Lung (tissue), 12 donors: Measurements from ENCODE around the gene STK24. TPM values are rescaled to one million over a fixed set of nuclear protein-coding genes. Genes with fewer than 3 reads are reported as not detected.

Source experiments
- ATAC-seq: fragments of 200-7000 bp; cut with Tn5 transposase; one replicate; pipeline ENCODE4 v1.9.1; 2020; ENCODE audit warnings: moderate number of reproducible peaks; ENCODE audit not compliant: insufficient read depth, low FRiP score
- DNase-seq, 3 donors: peaks; one replicate each; pipeline ENCODE4 v3.0.0-alpha.2; 2013 to 2017
- H3K27ac ChIP-seq, 2 donors: one replicate each; pipeline ENCODE4 v1.5.1; 2013; ENCODE audit warnings: mild to moderate bottlenecking in 2 of 2, moderate library complexity in 2 of 2, control low read depth in 1 of 2, inconsistent platforms in 1 of 2, low read depth in 1 of 2, low read length in 1 of 2
- H3K27me3 ChIP-seq, 3 donors: one replicate each; pipeline ENCODE4 v1.5.1; 2013; ENCODE audit warnings: low read length in 2 of 3; ENCODE audit not compliant: control insufficient read depth in 3 of 3, insufficient read depth in 3 of 3
- H3K36me3 ChIP-seq, 4 donors: one replicate each; pipeline ENCODE4 v1.5.1; 2013; ENCODE audit warnings: low read length in 4 of 4, mild to moderate bottlenecking in 1 of 4, moderate library complexity in 1 of 4; ENCODE audit not compliant: control insufficient read depth in 4 of 4, insufficient read depth in 4 of 4
- H3K4me1 ChIP-seq, 5 donors: one replicate each; pipeline ENCODE4 v1.5.1; 2013; ENCODE audit warnings: low read length in 5 of 5, mild to moderate bottlenecking in 2 of 5, moderate library complexity in 1 of 5; ENCODE audit not compliant: control insufficient read depth in 5 of 5, insufficient read depth in 5 of 5
- H3K4me3 ChIP-seq: one replicate; pipeline ENCODE4 v1.5.1; 2013; ENCODE audit warnings: mild to moderate bottlenecking, control low read depth, moderate library complexity
- H3K9ac ChIP-seq, 2 donors: one replicate each; pipeline ENCODE4 v1.5.1; 2013; ENCODE audit warnings: low read length in 2 of 2, control low read depth in 1 of 2; ENCODE audit not compliant: insufficient read depth in 1 of 2
- H3K9me3 ChIP-seq, 4 donors: one replicate each; pipeline ENCODE4 v1.5.1; 2013; ENCODE audit warnings: low read length in 3 of 4, mild to moderate bottlenecking in 1 of 4, moderate library complexity in 1 of 4; ENCODE audit not compliant: control insufficient read depth in 4 of 4, insufficient read depth in 3 of 4
- CTCF ChIP-seq: IDR thresholded peaks from 2 replicates; pipeline ENCODE4 v1.5.1; 2012; ENCODE audit warnings: mild to moderate bottlenecking; ENCODE audit errors: control extremely low read depth, extremely low read depth
- WGBS, 2 donors: extraction: QIAGEN DNeasy Blood & Tissue Kit; methylation state at CpG; one replicate each; pipeline ENCODE4 v1.1.7; 2013; 5-methylcytosine and 5-hydroxymethylcytosine counted together
- polyA plus RNA-seq, 2 donors: library from polyadenylated mRNA; stranded (reverse); fragments of 200-250 nt; gene quantifications; one replicate each; pipeline ENCODE4 v1.2.1, GENCODE V29; 2013
- total RNA-seq, 2 donors: library from RNA; depleted of rRNA in 1 of 2; stranded (reverse); fragments of >200 nt in 1 of 2; gene quantifications; one replicate each; pipeline ENCODE4 v1.2.1, GENCODE V29; 2014 to 2021
- donor health status: control.
- donor health status: control.
- donor health status: Bipolar disorder and iron deficiency.
- donor health status: healthy.
- donor health status: DM: yes; HTN: yes; CAD: no.

STK24 gene
- total and polyA plus RNA-seq, 4 donors, result 38.0 to 102 (median 64.5) TPM

GRCh38 chr13:98474292-98474691 is 102.6 kb downstream of the STK24 start:
- H3K27me3 ChIP-seq, result no peaks in the 10 kb centered on the region
- WGBS, 2 donors, result 96% methylated on average over 10 of the region's 10 CpGs
- H3K36me3 ChIP-seq, result peaks cover 0 to 22% (median 18%) of the 10 kb centered on the region in 4 donors
- DNase-seq (no peak), ATAC-seq (no peak)
- no peak overlapping the region for H3K9ac ChIP-seq
- H3K4me1 ChIP-seq, result peaks cover 4 to 16% (median 15%) of the 10 kb centered on the region in 5 donors
- TF ChIP-seq CTCF, result no peak
- H3K27ac ChIP-seq, result no peak overlapping the region
- no peak overlapping the region for H3K4me3 ChIP-seq
- no peaks in the 10 kb centered on the region for H3K9me3 ChIP-seq

- Histone ChIP-seq H3K9ac (peak overlapping the region in 1 of 2 donors; percentile 23), H3K27me3 (no peaks in the 10 kb centered on the region), H3K4me3 (no peak overlapping the region), H3K4me1 (peaks cover 4 to 16% (median 15%) of the 10 kb centered on the region in 5 donors), H3K36me3 (peaks cover 0 to 25% (median 20%) of the 10 kb centered on the region in 4 donors), H3K9me3 (no peaks in the 10 kb centered on the region), H3K27ac (no peak overlapping the region)
- no peak for ATAC-seq
- no peak for DNase-seq
- WGBS, 2 donors, result 78 to 79% methylated on average over 7 of the region's 7 CpGs
- TF ChIP-seq CTCF, result no peak
Measured at GRCh38 chr13:98473788-98474144, 103.1 kb downstream of the STK24 start.

GRCh38 chr13:98473135-98473787 is 103.6 kb downstream of the STK24 start:
- Histone ChIP-seq H3K9ac (peak overlapping the region in 1 of 2 donors; percentile 23), H3K9me3 (no peaks in the 10 kb centered on the region), H3K27ac (no peak overlapping the region), H3K4me3 (no peak overlapping the region), H3K27me3 (no peaks in the 10 kb centered on the region), H3K36me3 (peaks cover 0 to 28% (median 20%) of the 10 kb centered on the region in 4 donors), H3K4me1 (peaks cover 4 to 16% (median 12%) of the 10 kb centered on the region in 5 donors)
- TF ChIP-seq CTCF, result no peak
- WGBS, 2 donors, result 65 to 89% methylated on average over 5 of the region's 5 CpGs
- DNase-seq (no peak), ATAC-seq (no peak)

GRCh38 chr13:98471934-98472333 is 105.0 kb downstream of the STK24 start:
- TF ChIP-seq CTCF, result no peak
- peaks cover 0 to 33% (median 21%) of the 10 kb centered on the region in 4 donors for H3K36me3 ChIP-seq
- no peak overlapping the region for H3K4me3 ChIP-seq
- DNase-seq (no peak), ATAC-seq (peak; percentile 45)
- H3K9ac ChIP-seq, result no peak overlapping the region
- peak overlapping the region; percentile 4 to 72 for H3K27ac ChIP-seq
- H3K27me3 ChIP-seq, result no peaks in the 10 kb centered on the region
- H3K9me3 ChIP-seq, result no peaks in the 10 kb centered on the region
- WGBS, 2 donors, result 66 to 67% methylated on average over 10 of the region's 10 CpGs
- peaks cover 4 to 13% (median 9%) of the 10 kb centered on the region in 5 donors for H3K4me1 ChIP-seq
